Osteoblast (primary cell): ENCODE measurements around the gene NTS. TPM values are rescaled to one million over a fixed set of nuclear protein-coding genes. Genes with fewer than 3 reads are reported as not detected.

Source experiments
- DNase-seq: peaks from one replicate; pipeline ENCODE4 v3.0.0; 2011; ENCODE audit warnings: low spot score, mixed read lengths; ENCODE audit not compliant: insufficient read length; ENCODE audit errors: missing footprints
- H2AFZ ChIP-seq: 2 replicates; pipeline ENCODE4 v1.6.0; 2011; ENCODE audit warnings: mild to moderate bottlenecking, low read length
- H3K27ac ChIP-seq: 2 replicates; pipeline ENCODE4 v1.5.1; 2011; ENCODE audit warnings: mild to moderate bottlenecking, low read depth, low read length, moderate library complexity
- H3K27me3 ChIP-seq: 2 replicates; pipeline ENCODE4 v1.6.0; 2012; ENCODE audit warnings: mild to moderate bottlenecking, control low read depth, inconsistent platforms, low read length, moderate library complexity; ENCODE audit not compliant: insufficient read depth
- H3K36me3 ChIP-seq: 2 replicates; pipeline ENCODE4 v1.5.1; 2011; ENCODE audit warnings: mild to moderate bottlenecking, low read length, control low read depth, moderate library complexity; ENCODE audit not compliant: insufficient read depth
- H3K4me1 ChIP-seq: 2 replicates; pipeline ENCODE4 v1.5.1; 2011; ENCODE audit warnings: mild to moderate bottlenecking, low read length, control low read depth, moderate library complexity; ENCODE audit not compliant: insufficient read depth
- H3K4me2 ChIP-seq: 2 replicates; pipeline ENCODE4 v1.6.0; 2011; ENCODE audit warnings: mild to moderate bottlenecking, low read length; ENCODE audit not compliant: insufficient read depth
- H3K4me3 ChIP-seq: fragments of 200-600 bp; sonication (generic); 3 replicates; pipeline ENCODE4 v1.5.1; 2012; ENCODE audit warnings: mild to moderate bottlenecking, low read length, inconsistent platforms; ENCODE audit not compliant: insufficient read depth
- H3K79me2 ChIP-seq: 2 replicates; pipeline ENCODE4 v1.6.0; 2012; ENCODE audit warnings: mild to moderate bottlenecking, low read length, control low read depth, inconsistent platforms; ENCODE audit not compliant: insufficient read depth
- H3K9me3 ChIP-seq: 2 replicates; pipeline ENCODE4 v1.5.1; 2011; ENCODE audit warnings: low read depth, low read length, control low read depth
- H4K20me1 ChIP-seq: 2 replicates; pipeline ENCODE4 v1.6.0; 2012; ENCODE audit warnings: mild to moderate bottlenecking, low read length, control low read depth; ENCODE audit not compliant: insufficient read depth
- total RNA-seq: library from RNA; depleted of rRNA; stranded (reverse); fragments of >200 nt; gene quantifications from 2 replicates; pipeline ENCODE4 v1.2.3, GENCODE V29; 2012
- TF ChIP-seq, protein P1 (sequence below): IDR thresholded peaks from 2 replicates; pipeline ENCODE4 v1.5.1; 2011; ENCODE audit warnings: mild to moderate bottlenecking, low read depth, low read length, moderate library complexity; ENCODE audit errors: extremely low read depth

Gene NTS
- total RNA-seq, 1 donor, result not detected

GRCh38 chr12:85923767-85924331 lies 49.8 kb downstream of the NTS start:
- Histone ChIP-seq H2AFZ (no peak overlapping the region), H4K20me1 (no peaks in the 10 kb centered on the region), H3K27me3 (peaks cover 5% of the 10 kb centered on the region), H3K4me2 (no peak overlapping the region), H3K27ac (no peak overlapping the region), H3K4me3 (no peak overlapping the region), H3K9me3 (no peaks in the 10 kb centered on the region), H3K36me3 (no peaks in the 10 kb centered on the region), H3K4me1 (no peaks in the 10 kb centered on the region), H3K79me2 (no peaks in the 10 kb centered on the region)
- peak; percentile 22 for DNase-seq
- TF ChIP-seq, protein P1, sequence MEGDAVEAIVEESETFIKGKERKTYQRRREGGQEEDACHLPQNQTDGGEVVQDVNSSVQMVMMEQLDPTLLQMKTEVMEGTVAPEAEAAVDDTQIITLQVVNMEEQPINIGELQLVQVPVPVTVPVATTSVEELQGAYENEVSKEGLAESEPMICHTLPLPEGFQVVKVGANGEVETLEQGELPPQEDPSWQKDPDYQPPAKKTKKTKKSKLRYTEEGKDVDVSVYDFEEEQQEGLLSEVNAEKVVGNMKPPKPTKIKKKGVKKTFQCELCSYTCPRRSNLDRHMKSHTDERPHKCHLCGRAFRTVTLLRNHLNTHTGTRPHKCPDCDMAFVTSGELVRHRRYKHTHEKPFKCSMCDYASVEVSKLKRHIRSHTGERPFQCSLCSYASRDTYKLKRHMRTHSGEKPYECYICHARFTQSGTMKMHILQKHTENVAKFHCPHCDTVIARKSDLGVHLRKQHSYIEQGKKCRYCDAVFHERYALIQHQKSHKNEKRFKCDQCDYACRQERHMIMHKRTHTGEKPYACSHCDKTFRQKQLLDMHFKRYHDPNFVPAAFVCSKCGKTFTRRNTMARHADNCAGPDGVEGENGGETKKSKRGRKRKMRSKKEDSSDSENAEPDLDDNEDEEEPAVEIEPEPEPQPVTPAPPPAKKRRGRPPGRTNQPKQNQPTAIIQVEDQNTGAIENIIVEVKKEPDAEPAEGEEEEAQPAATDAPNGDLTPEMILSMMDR, result peak; percentile 65

GRCh38 chr12:85927166-85927565 lies 53.1 kb downstream of the NTS start:
- Histone ChIP-seq H3K27ac (no peak overlapping the region), H3K79me2 (no peaks in the 10 kb centered on the region), H3K4me2 (no peak overlapping the region), H3K4me1 (no peaks in the 10 kb centered on the region), H3K36me3 (no peaks in the 10 kb centered on the region), H3K27me3 (peaks cover 5% of the 10 kb centered on the region), H4K20me1 (no peaks in the 10 kb centered on the region), H3K4me3 (no peak overlapping the region), H2AFZ (no peak overlapping the region), H3K9me3 (no peaks in the 10 kb centered on the region)
- no peak for DNase-seq
- TF ChIP-seq, protein P1, result no peak

Other genes with a start within 250 kb of the NTS start
- gene RASSF9, start 37.9 kb upstream of the NTS start, total RNA-seq, result 5.8 and 6.8 TPM in 2 replicates